OCI-LY7 (cell line): ENCODE measurements around the gene ASPM.

Experiments used
- EZH2phosphoT487 ChIP-seq: fragments of 200-600 bp; sonication (generic); IDR thresholded peaks from 2 replicates; pipeline ENCODE4 v1.6.1; 2018; ENCODE audit warnings: low read depth, borderline replicate concordance, mild to moderate bottlenecking, mixed run types, antibody characterized with exemption, low read length, moderate library complexity, mixed read lengths
- TF ChIP-seq, protein P1 (sequence below): fragments of 200-600 bp; sonication (generic); conservative IDR thresholded peaks from 2 replicates; pipeline ENCODE4 v1.5.1; 2014; ENCODE audit warnings: mild to moderate bottlenecking, antibody characterized with exemption, low read length, moderate library complexity, mixed read lengths

- TF ChIP-seq, protein P1, sequence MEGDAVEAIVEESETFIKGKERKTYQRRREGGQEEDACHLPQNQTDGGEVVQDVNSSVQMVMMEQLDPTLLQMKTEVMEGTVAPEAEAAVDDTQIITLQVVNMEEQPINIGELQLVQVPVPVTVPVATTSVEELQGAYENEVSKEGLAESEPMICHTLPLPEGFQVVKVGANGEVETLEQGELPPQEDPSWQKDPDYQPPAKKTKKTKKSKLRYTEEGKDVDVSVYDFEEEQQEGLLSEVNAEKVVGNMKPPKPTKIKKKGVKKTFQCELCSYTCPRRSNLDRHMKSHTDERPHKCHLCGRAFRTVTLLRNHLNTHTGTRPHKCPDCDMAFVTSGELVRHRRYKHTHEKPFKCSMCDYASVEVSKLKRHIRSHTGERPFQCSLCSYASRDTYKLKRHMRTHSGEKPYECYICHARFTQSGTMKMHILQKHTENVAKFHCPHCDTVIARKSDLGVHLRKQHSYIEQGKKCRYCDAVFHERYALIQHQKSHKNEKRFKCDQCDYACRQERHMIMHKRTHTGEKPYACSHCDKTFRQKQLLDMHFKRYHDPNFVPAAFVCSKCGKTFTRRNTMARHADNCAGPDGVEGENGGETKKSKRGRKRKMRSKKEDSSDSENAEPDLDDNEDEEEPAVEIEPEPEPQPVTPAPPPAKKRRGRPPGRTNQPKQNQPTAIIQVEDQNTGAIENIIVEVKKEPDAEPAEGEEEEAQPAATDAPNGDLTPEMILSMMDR, result no peak
- no peak for TF ChIP-seq EZH2phosphoT487
Measured at GRCh38 chr1:197145446-197146024, 934 bp downstream of the ASPM start.
